SU-DHL-6 (cell line): ENCODE results near the gene GP9.

Source experiments
- H2AFZ ChIP-seq: fragments of 200-600 bp; sonication (generic); 2 replicates; pipeline ENCODE4 v1.6.1; 2014; ENCODE audit warnings: low read depth, mild to moderate bottlenecking, moderate library complexity, mixed read lengths, antibody characterized with exemption, low read length; ENCODE audit not compliant: severe bottlenecking
- H3F3A ChIP-seq: fragments of 200-600 bp; shearing (Covaris generic); 2 replicates; pipeline ENCODE4 v1.6.0; 2016; ENCODE audit warnings: antibody characterized with exemption, mild to moderate bottlenecking; ENCODE audit not compliant: insufficient read depth
- H3K27ac ChIP-seq: fragments of 200-600 bp; sonication (generic); 2 replicates; pipeline ENCODE4 v1.5.1; 2016; ENCODE audit warnings: low read depth, mild to moderate bottlenecking, low read length, moderate library complexity, mixed read lengths
- H3K27me3 ChIP-seq: fragments of 200-600 bp; sonication (generic), shearing (Covaris generic); 2 replicates; pipeline ENCODE4 v1.6.0; 2014; ENCODE audit warnings: mild to moderate bottlenecking, low read length
- H3K36me3 ChIP-seq: fragments of 200-600 bp; sonication (generic); 2 replicates; pipeline ENCODE4 v1.6.1; 2014; ENCODE audit warnings: mild to moderate bottlenecking, low read length, mixed read lengths
- H3K4me2 ChIP-seq: fragments of 300-600, 200-600 bp; shearing (Covaris generic), sonication (generic); 2 replicates; pipeline ENCODE4 v1.6.0; 2014; ENCODE audit warnings: low read length, low read depth, mild to moderate bottlenecking; ENCODE audit not compliant: poor library complexity, severe bottlenecking
- H3K4me3 ChIP-seq: fragments of 200-600 bp; sonication (generic); 2 replicates; pipeline ENCODE4 v1.5.1; 2014; ENCODE audit warnings: antibody characterized with exemption, low read length, mild to moderate bottlenecking, mixed read lengths; ENCODE audit not compliant: insufficient read depth, poor library complexity, severe bottlenecking
- H3K79me2 ChIP-seq: fragments of 200-600 bp; sonication (generic); 2 replicates; pipeline ENCODE4 v1.6.1; 2014; ENCODE audit warnings: mild to moderate bottlenecking, low read length, moderate library complexity; ENCODE audit not compliant: insufficient read depth
- H3K9ac ChIP-seq: fragments of 200-600 bp; sonication (generic); 2 replicates; pipeline ENCODE4 v1.7.0; 2014; ENCODE audit warnings: mild to moderate bottlenecking, low read length
- H3K9me2 ChIP-seq: fragments of 200-600 bp; sonication (generic); replicated peaks from 2 replicates; pipeline ENCODE4 v1.6.1; 2014; ENCODE audit warnings: low read length; ENCODE audit not compliant: insufficient read depth
- H3K9me3 ChIP-seq: fragments of 200-600 bp; sonication (generic); 2 replicates; pipeline ENCODE4 v1.6.1; 2014; ENCODE audit warnings: low read length, mixed read lengths; ENCODE audit not compliant: insufficient read depth
- H4K20me1 ChIP-seq: fragments of 200-600 bp; sonication (generic); 2 replicates; pipeline ENCODE4 v1.6.1; 2014; ENCODE audit warnings: low read depth, mild to moderate bottlenecking, antibody characterized with exemption, low read length, moderate library complexity, mixed read lengths
- EZH2phosphoT487 ChIP-seq: fragments of 200-600 bp; sonication (generic), shearing (Covaris generic); conservative IDR thresholded peaks from 2 replicates; pipeline ENCODE4 v1.6.1; 2018; ENCODE audit warnings: mild to moderate bottlenecking, antibody characterized with exemption, low read length, moderate library complexity, mixed read lengths
- TF ChIP-seq, protein P1 (sequence below): fragments of 200-600 bp; sonication (generic); IDR thresholded peaks from one replicate; pipeline ENCODE4 v1.5.1; 2017; ENCODE audit warnings: antibody characterized with exemption, mild to moderate bottlenecking, low read length, moderate library complexity; ENCODE audit not compliant: insufficient read depth, poor library complexity, severe bottlenecking

GP9 gene

DNA sequence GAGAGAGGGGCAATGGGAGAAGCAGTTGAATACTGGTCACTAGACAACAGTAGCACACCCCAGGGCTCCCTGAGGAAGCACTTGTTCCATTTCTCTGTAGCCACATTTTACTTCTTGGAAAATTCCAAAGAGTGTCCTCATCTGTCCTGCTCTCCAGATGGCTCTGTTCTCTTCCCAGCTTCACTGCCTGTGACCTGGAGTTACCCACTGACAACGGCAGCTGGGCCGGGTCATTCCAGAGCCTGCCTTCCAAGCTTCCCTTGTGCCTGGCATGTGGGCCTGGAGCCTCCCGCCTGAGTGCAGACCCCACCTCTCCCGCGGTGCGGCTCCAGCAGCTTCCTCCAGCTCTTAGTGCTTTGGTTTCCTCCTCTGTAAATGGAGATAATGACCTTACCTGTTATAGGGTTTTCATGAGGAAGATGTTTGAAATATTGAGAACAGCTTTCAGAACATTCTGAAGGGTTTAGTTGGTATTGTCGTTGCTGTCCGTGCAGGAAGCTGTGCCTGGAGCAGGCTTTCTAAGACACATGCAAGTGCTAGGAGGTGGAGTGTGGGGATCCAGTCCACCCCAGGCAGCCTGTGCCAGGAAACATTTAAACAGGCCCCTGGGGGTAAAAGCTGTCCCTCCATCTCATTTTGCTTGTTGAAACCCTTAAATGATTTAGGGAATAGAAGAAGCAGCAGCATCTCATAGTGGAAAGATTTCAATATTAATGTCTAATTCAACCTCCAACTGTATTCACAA, 34.7 kb upstream of the GP9 start:
- Histone ChIP-seq H3K79me2 (no peaks in the 10 kb centered on the region), H4K20me1 (no peaks in the 10 kb centered on the region), H3K4me2 (peak overlapping the region; percentile 69), H2AFZ (peak overlapping the region; percentile 92), H3K9me3 (no peaks in the 10 kb centered on the region), H3K9me2 (no peaks in the 10 kb centered on the region), H3K36me3 (no peaks in the 10 kb centered on the region), H3K4me3 (no peak overlapping the region), H3F3A (no peaks in the 10 kb centered on the region), H3K27ac (no peak overlapping the region), H3K9ac (no peak overlapping the region; the same call in 1 of the 2 replicates), H3K27me3 (no peaks in the 10 kb centered on the region)
- no peak for TF ChIP-seq EZH2phosphoT487
- TF ChIP-seq, protein P1, sequence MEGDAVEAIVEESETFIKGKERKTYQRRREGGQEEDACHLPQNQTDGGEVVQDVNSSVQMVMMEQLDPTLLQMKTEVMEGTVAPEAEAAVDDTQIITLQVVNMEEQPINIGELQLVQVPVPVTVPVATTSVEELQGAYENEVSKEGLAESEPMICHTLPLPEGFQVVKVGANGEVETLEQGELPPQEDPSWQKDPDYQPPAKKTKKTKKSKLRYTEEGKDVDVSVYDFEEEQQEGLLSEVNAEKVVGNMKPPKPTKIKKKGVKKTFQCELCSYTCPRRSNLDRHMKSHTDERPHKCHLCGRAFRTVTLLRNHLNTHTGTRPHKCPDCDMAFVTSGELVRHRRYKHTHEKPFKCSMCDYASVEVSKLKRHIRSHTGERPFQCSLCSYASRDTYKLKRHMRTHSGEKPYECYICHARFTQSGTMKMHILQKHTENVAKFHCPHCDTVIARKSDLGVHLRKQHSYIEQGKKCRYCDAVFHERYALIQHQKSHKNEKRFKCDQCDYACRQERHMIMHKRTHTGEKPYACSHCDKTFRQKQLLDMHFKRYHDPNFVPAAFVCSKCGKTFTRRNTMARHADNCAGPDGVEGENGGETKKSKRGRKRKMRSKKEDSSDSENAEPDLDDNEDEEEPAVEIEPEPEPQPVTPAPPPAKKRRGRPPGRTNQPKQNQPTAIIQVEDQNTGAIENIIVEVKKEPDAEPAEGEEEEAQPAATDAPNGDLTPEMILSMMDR, result no peak

DNA sequence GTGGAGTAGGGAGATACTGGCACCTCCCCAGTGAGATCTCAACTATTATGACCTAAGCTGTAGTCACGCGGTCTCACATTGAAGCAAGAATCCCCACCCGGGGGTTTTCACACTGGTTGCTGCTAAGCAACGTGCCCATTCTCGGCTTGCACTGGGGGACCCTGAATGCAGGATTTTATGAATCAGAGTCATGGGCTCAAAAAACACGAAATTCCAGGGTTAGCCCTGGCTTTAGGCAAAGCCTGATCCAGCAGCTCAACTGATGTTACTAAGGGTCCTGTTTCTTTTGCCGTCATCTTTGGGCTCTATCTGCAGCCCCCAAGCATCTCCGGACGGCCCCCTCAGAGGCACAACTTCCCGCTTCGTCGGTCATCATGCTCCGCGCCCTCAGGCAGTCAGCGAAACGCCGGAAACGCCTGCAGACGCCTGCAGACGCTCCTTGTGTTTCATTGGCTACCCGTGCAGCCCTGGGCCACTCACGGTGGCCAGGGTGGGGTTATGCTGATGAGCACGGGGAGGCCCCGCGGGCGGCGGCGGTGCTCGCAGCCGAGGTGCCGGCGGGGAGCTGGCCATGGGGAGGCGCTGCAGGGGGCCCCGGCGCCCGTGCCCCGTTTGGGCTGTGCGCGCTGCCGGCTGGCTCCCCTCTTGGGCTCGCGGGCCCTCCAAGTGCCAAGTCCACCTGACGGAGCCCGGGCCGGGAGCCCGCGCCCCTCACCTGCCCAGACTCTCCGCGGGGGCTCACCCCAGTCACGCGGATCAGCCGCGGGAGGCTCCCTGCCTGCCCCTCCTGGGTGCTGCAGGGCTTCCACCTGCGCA, 33.6 kb upstream of the GP9 start:
- Histone ChIP-seq H3K27ac (no peak overlapping the region), H3K79me2 (no peaks in the 10 kb centered on the region), H3K4me2 (peak overlapping the region; percentile 69), H4K20me1 (no peaks in the 10 kb centered on the region), H3F3A (no peaks in the 10 kb centered on the region), H3K27me3 (no peaks in the 10 kb centered on the region), H3K9ac (peak overlapping the region; percentile 46), H3K9me2 (no peaks in the 10 kb centered on the region), H3K9me3 (no peaks in the 10 kb centered on the region), H2AFZ (peak overlapping the region; percentile 92), H3K4me3 (peak overlapping the region; percentile 36), H3K36me3 (no peaks in the 10 kb centered on the region)
- TF ChIP-seq EZH2phosphoT487, result no peak
- TF ChIP-seq, protein P1, result peak; percentile 58

DNA sequence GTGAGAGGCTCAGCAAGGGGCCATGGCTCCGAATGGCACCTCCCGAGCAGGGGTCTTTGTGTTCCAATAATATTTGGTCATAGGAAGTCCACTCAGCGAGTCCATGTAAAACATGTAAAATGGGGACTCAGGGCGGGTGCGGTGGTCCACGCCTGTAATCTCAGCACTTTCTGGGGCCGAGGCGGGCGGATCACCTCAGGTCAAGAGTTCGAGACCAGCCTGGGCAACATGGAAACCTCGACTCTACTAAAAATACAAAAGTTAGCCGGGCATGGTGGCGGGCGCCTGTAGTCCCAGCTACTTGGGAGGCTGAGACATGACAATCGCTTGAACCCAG, 33.1 kb upstream of the GP9 start:
- Histone ChIP-seq H3K4me3 (peak overlapping the region; percentile 36), H3K27ac (no peak overlapping the region), H3K9me2 (no peaks in the 10 kb centered on the region), H3F3A (no peaks in the 10 kb centered on the region), H4K20me1 (no peaks in the 10 kb centered on the region), H2AFZ (peak overlapping the region; percentile 92), H3K9me3 (no peaks in the 10 kb centered on the region), H3K79me2 (no peaks in the 10 kb centered on the region), H3K36me3 (no peaks in the 10 kb centered on the region), H3K9ac (peak overlapping the region; percentile 39), H3K27me3 (no peaks in the 10 kb centered on the region), H3K4me2 (peak overlapping the region; percentile 69)
- TF ChIP-seq EZH2phosphoT487, result no peak
- TF ChIP-seq, protein P1, result no peak
